HepG2 (cell line): ENCODE results near the gene SLC35F3. TPM values are rescaled to one million over a fixed set of nuclear protein-coding genes. Genes with fewer than 3 reads are reported as not detected.

Experiments used
- ATAC-seq: fragments of 200-7000 bp; cut with Tn5 transposase; 3 replicates; pipeline ENCODE4 v1.9.1; 2020; ENCODE audit warnings: mild to moderate bottlenecking, moderate library complexity
- BruUV-seq: library from RNA; stranded (reverse); fragments of 400-500 nt; replicated peaks from 2 replicates; lab custom pipeline; 2021; lab: Mats Ljungman, UMichigan
- CTCF ChIA-PET: fragments of 300-600 bp; formaldehyde crosslinking; extraction: SDS; loops from one replicate; lab custom pipeline; 2021; ENCODE audit warnings: low total read pairs, inconsistent platforms, low intra/inter-chr PET ratio; lab: Yijun Ruan, JAX
- POLR2A ChIA-PET: fragments of 350-600 bp; sonication (Branson Sonifier 250); formaldehyde crosslinking; loops from one replicate; lab custom pipeline; 2020; ENCODE audit warnings: antibody characterized with exemption, inconsistent platforms; lab: Yijun Ruan, JAX
- DNase-seq: peaks from one replicate; pipeline ENCODE4 v3.0.0-alpha.2; 2015; ENCODE audit warnings: low spot score
- FAIRE-seq: peaks from 3 replicates; lab custom pipeline; 2011; peaks lifted over from hg19 to GRCh38; lab: Jason Lieb, UNC
- H2AFZ ChIP-seq: one replicate; pipeline ENCODE4 v1.6.1; 2011; ENCODE audit warnings: low read length, inconsistent platforms
- H3K27ac ChIP-seq: fragments of 300-600 bp; 3 replicates; pipeline ENCODE4 v1.8.0; 2011; ENCODE audit warnings: mixed run types, mild to moderate bottlenecking, mixed read lengths, low read length, inconsistent platforms; ENCODE audit not compliant: insufficient read depth; ENCODE audit errors: extremely low read length
- H3K27me3 ChIP-seq, 2 experiments: fragments of 200-600 bp in 1 of 2; 2 replicates in 1 of 2; 3 replicates in 1 of 2; pipeline versions ENCODE4 v1.6.0 to v1.8.0; 2011; ENCODE audit warnings: low read length in 2 of 2, mild to moderate bottlenecking in 2 of 2, moderate library complexity in 2 of 2, inconsistent platforms in 1 of 2; ENCODE audit not compliant: insufficient read depth in 2 of 2, control insufficient read depth in 1 of 2
- H3K36me3 ChIP-seq, 2 experiments: fragments of 200-600 bp in 1 of 2; replicated peaks in 1 of 2; 2 replicates in 1 of 2; 3 replicates in 1 of 2; pipeline versions ENCODE4 v1.5.1 to v1.8.0; 2011; ENCODE audit warnings: low read length in 2 of 2, inconsistent platforms in 1 of 2; ENCODE audit not compliant: insufficient read depth in 2 of 2, control insufficient read depth in 1 of 2
- H3K4me1 ChIP-seq: 2 replicates; pipeline ENCODE4 v1.5.1; 2012; ENCODE audit warnings: low read length, inconsistent platforms; ENCODE audit not compliant: insufficient read depth
- H3K4me2 ChIP-seq: 2 replicates; pipeline ENCODE4 v1.6.0; 2011; ENCODE audit warnings: low read depth, low read length, inconsistent platforms
- H3K4me3 ChIP-seq, 3 experiments: fragments of 200-600 bp in 1 of 3; sonication (generic), shearing (Covaris generic) in 1 of 3; replicated peaks in 1 of 3; 2 replicates each; pipeline ENCODE4 v1.5.1; 2011 to 2016; ENCODE audit warnings: low read length in 3 of 3, inconsistent platforms in 2 of 3, low read depth in 2 of 3, mild to moderate bottlenecking in 2 of 3, control low read depth in 1 of 3, mixed read lengths in 1 of 3; ENCODE audit not compliant: insufficient read depth in 1 of 3
- H3K79me2 ChIP-seq: one replicate; pipeline ENCODE4 v1.6.1; 2011; ENCODE audit warnings: low read length, inconsistent platforms; ENCODE audit not compliant: insufficient read depth
- H3K9ac ChIP-seq: 2 replicates; pipeline ENCODE4 v1.6.0; 2011; ENCODE audit warnings: mild to moderate bottlenecking, low read depth, low read length, inconsistent platforms; ENCODE audit not compliant: insufficient read depth
- H3K9me3 ChIP-seq: 2 replicates; pipeline ENCODE4 v1.5.1; 2012; ENCODE audit warnings: mild to moderate bottlenecking, low read length
- H4K20me1 ChIP-seq: 2 replicates; pipeline ENCODE4 v1.6.0; 2011; ENCODE audit warnings: inconsistent platforms, mild to moderate bottlenecking, low read length, moderate library complexity; ENCODE audit not compliant: insufficient read depth
- AKNA ChIP-seq: sonication (generic); formaldehyde crosslinking; IDR thresholded peaks from 2 replicates; pipeline ENCODE4 v1.4.0; 2020; ENCODE audit warnings: missing genetic modification reagents, borderline replicate concordance
- ARID2 ChIP-seq: sonication (generic); formaldehyde crosslinking; IDR thresholded peaks from 2 replicates; pipeline ENCODE4 v1.8.1; 2022; ENCODE audit warnings: mild to moderate bottlenecking, missing genetic modification reagents, borderline replicate concordance
- CBX5 ChIP-seq: sonication (generic); formaldehyde crosslinking; IDR thresholded peaks from 2 replicates; pipeline ENCODE4 v1.4.0; 2020; ENCODE audit warnings: missing genetic modification reagents, borderline replicate concordance
- CENPT ChIP-seq: sonication (generic); formaldehyde crosslinking; IDR thresholded peaks from 2 replicates; pipeline ENCODE4 v1.8.0; 2022; ENCODE audit warnings: low read depth, mild to moderate bottlenecking, moderate library complexity, missing genetic modification reagents
- FUBP1 ChIP-seq: sonication (generic); formaldehyde crosslinking; IDR thresholded peaks from 2 replicates; pipeline ENCODE4 v1.5.1; 2020; ENCODE audit warnings: missing genetic modification reagents, mild to moderate bottlenecking, borderline replicate concordance
- IKZF5 ChIP-seq: IDR thresholded peaks from 2 replicates; pipeline ENCODE4 v1.6.1; 2018; ENCODE audit warnings: missing genetic modification reagents, mild to moderate bottlenecking, missing compliant biosample characterization
- PATZ1 ChIP-seq: sonication (generic); formaldehyde crosslinking; IDR thresholded peaks from 2 replicates; pipeline ENCODE4 v1.4.0; 2020; ENCODE audit warnings: missing genetic modification reagents
- ZBED4 ChIP-seq: sonication (generic); formaldehyde crosslinking; IDR thresholded peaks from 2 replicates; pipeline ENCODE4 v1.4.0; 2020; ENCODE audit warnings: missing genetic modification reagents, borderline replicate concordance
- WGBS: methylation state at CpG from one replicate; pipeline ENCODE4 v1.1.6; 2017; ENCODE audit warnings: low lambda C conversion rate; 5-methylcytosine and 5-hydroxymethylcytosine counted together
- in situ Hi-C: cut with HindIII; loops from 2 replicates; pipeline ENCODE4 v1.10.0; 2017; ENCODE audit warnings: low pct_unique_long_range_greater_than_20kb; ENCODE audit not compliant: extremely low pct_ligation_motif_present
- intact Hi-C: fragments of 100-400 bp; cut with micrococcal nuclease; formaldehyde crosslinking; loops from one replicate; pipeline ENCODE4 v1.10.0; 2022; ENCODE audit not compliant: unreplicated experiment
- polyA plus RNA-seq, 8 experiments: library from polyadenylated mRNA; depleted of rRNA in 3 of 8; stranded (reverse) in 7 of 8; unstranded in 1 of 8; fragments of >200 nt; fragmentation: Illumina TruSeq in 4 of 8; extraction: Trizol in 4 of 8; gene quantifications; 2 replicates each; pipeline versions ENCODE4 v1.2.1 to v1.2.3, GENCODE V29; 2011 to 2016; ENCODE audit warnings: low read depth in 4 of 8, missing spikeins in 1 of 8, mixed read lengths in 1 of 8; ENCODE audit not compliant: insufficient read depth in 1 of 8
- total RNA-seq, 5 experiments: library from RNA; depleted of rRNA; stranded (reverse); fragments of >200 nt; fragmentation: Illumina TruSeq; extraction: Trizol; gene quantifications; 2 replicates each; pipeline ENCODE4 v1.2.3, GENCODE V29; 2016; ENCODE audit warnings: low read depth in 1 of 5

SLC35F3 gene
- total and polyA plus RNA-seq, 2 of the 13 experiments (the other 11 are each of a cell fraction or from before 2014, with no cell fraction given): not detected

GRCh38 chr1:234217316-234217840 is 312.9 kb downstream of the SLC35F3 start:
- WGBS: 7% methylated on average over 4 of the region's 4 CpGs
- no peak overlapping the region for H3K27ac ChIP-seq
- H3K4me2 ChIP-seq: no peak overlapping the region
- peaks cover 1 to 54% of the 10 kb centered on the region in 2 experiments; a peak in 3 of 5 replicates for H3K27me3 ChIP-seq
- H3K36me3 ChIP-seq: no peaks in the 10 kb centered on the region
- no peaks in the 10 kb centered on the region for H4K20me1 ChIP-seq
- DNase-seq (no peak), FAIRE-seq (no peak), ATAC-seq (no peak)
- intact Hi-C loops (no loop called here), in situ Hi-C loops (no loop called here)
- ChIA-PET CTCF (no interaction called here), POLR2A (no interaction called here)
- no peak overlapping the region for H3K4me3 ChIP-seq
- H2AFZ ChIP-seq: no peak overlapping the region
- no peak overlapping the region for H3K9ac ChIP-seq
- H3K79me2 ChIP-seq: no peaks in the 10 kb centered on the region
- no peaks in the 10 kb centered on the region; the same call in 1 of the 2 replicates for H3K9me3 ChIP-seq
- peaks cover 14% of the 10 kb centered on the region; the same call in 1 of the 2 replicates for H3K4me1 ChIP-seq
- no TSS peak for BruUV-seq
- no peak for TF ChIP-seq ZBED4 (CRISPR knock-in tag)
- no peak for TF ChIP-seq FUBP1
- TF ChIP-seq PATZ1: no peak
- no peak for TF ChIP-seq AKNA (CRISPR knock-in tag)
- TF ChIP-seq IKZF5 (CRISPR knock-in tag): no peak
- no peak for TF ChIP-seq CENPT (CRISPR knock-in tag)
- TF ChIP-seq ARID2 (CRISPR knock-in tag): no peak
- no peak for TF ChIP-seq CBX5 (CRISPR knock-in tag)
